Measurements from ENCODE around the gene BIRC5.

GRCh38 chr17:78265121-78265520 lies 51.1 kb downstream of the BIRC5 start:
- TF ChIP-seq, protein P1, sequence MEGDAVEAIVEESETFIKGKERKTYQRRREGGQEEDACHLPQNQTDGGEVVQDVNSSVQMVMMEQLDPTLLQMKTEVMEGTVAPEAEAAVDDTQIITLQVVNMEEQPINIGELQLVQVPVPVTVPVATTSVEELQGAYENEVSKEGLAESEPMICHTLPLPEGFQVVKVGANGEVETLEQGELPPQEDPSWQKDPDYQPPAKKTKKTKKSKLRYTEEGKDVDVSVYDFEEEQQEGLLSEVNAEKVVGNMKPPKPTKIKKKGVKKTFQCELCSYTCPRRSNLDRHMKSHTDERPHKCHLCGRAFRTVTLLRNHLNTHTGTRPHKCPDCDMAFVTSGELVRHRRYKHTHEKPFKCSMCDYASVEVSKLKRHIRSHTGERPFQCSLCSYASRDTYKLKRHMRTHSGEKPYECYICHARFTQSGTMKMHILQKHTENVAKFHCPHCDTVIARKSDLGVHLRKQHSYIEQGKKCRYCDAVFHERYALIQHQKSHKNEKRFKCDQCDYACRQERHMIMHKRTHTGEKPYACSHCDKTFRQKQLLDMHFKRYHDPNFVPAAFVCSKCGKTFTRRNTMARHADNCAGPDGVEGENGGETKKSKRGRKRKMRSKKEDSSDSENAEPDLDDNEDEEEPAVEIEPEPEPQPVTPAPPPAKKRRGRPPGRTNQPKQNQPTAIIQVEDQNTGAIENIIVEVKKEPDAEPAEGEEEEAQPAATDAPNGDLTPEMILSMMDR (IDR thresholded peaks at IDR 0.05) = no peak
- TF ChIP-seq POLR2AphosphoS5 (IDR thresholded peaks at IDR 0.05; ENCODE audit: low read depth, low read length) = no peak
- no peak for TF ChIP-seq TCF7L2 (IDR thresholded peaks at IDR 0.05; ENCODE audit: low read depth, low read length)
- TF ChIP-seq SIN3A (IDR thresholded peaks at IDR 0.05; ENCODE audit: borderline replicate concordance, insufficient read depth, low read depth, low read length) = no peak
- no peak for TF ChIP-seq REST (IDR thresholded peaks at IDR 0.05; ENCODE audit: insufficient read depth in 1 of 2, low read depth in 2 of 2, low read length in 1 of 2)
